GM03348 (cell line): Measurements from ENCODE around the gene ERP27.

Source experiments
- DNase-seq: peaks from one replicate; pipeline ENCODE4 v3.0.0; 2012; ENCODE audit warnings: low spot score

The ERP27 gene

GRCh38 chr12:14938301-14938700 lies at the start of gene ERP27:
TSS of gene ERP27 (minus strand) at chr12:14938537. CDS start at chr12:14938508, 29 bp downstream.
- no peak for DNase-seq

GRCh38 chr12:14988035-14988434 lies 49.7 kb upstream of the ERP27 start:
- no peak for DNase-seq

GRCh38 chr12:14986449-14986848 lies 48.1 kb upstream of the ERP27 start:
- DNase-seq = no peak

GRCh38 chr12:14984766-14985285 lies 46.5 kb upstream of the ERP27 start:
- DNase-seq = no peak

- DNase-seq = no peak
Measured at GRCh38 chr12:14984036-14984435, 45.7 kb upstream of the ERP27 start.

- no peak for DNase-seq
Measured at GRCh38 chr12:14982991-14983390, 44.7 kb upstream of the ERP27 start.

- DNase-seq = no peak
Measured at GRCh38 chr12:14982562-14982961, 44.2 kb upstream of the ERP27 start.

- no peak for DNase-seq
Measured at GRCh38 chr12:14981049-14981448, 42.7 kb upstream of the ERP27 start.

GRCh38 chr12:14979468-14979867 lies 41.1 kb upstream of the ERP27 start:
- DNase-seq = no peak

- no peak for DNase-seq
Measured at GRCh38 chr12:14976658-14977057, 38.3 kb upstream of the ERP27 start.

- DNase-seq = no peak
Measured at GRCh38 chr12:14975457-14975856, 37.1 kb upstream of the ERP27 start.

- no peak for DNase-seq
Measured at GRCh38 chr12:14974633-14975032, 36.3 kb upstream of the ERP27 start.

- no peak for DNase-seq
Measured at GRCh38 chr12:14972816-14973215, 34.5 kb upstream of the ERP27 start, which contains the start of gene PDE6H. TSS of gene PDE6H (plus strand) at chr12:14973042. CDS start at chr12:14978013, 4,971 bp downstream.

GRCh38 chr12:14970473-14970872 lies 32.1 kb upstream of the ERP27 start:
- DNase-seq = no peak

GRCh38 chr12:14968478-14968877 lies 30.1 kb upstream of the ERP27 start:
- no peak for DNase-seq

GRCh38 chr12:14965221-14965620 lies 26.9 kb upstream of the ERP27 start:
- DNase-seq = no peak

- DNase-seq = no peak
Measured at GRCh38 chr12:14964406-14964805, 26.1 kb upstream of the ERP27 start.

- no peak for DNase-seq
Measured at GRCh38 chr12:14963520-14963919, 25.2 kb upstream of the ERP27 start.

- no peak for DNase-seq
Measured at GRCh38 chr12:14962797-14963196, 24.5 kb upstream of the ERP27 start.

GRCh38 chr12:14962153-14962539 lies 23.8 kb upstream of the ERP27 start:
- no peak for DNase-seq

- no peak for DNase-seq
Measured at GRCh38 chr12:14961466-14962152, 23.3 kb upstream of the ERP27 start, which contains the start of gene ARHGDIB. TSS of gene ARHGDIB (minus strand) at chr12:14961601. CDS start at chr12:14950712, 10,889 bp downstream.

GRCh38 chr12:14960548-14961465 lies 22.5 kb upstream of the ERP27 start:
- no peak for DNase-seq
